ENCODE measurements around the gene MEIS1.

Gene MEIS1

DNA sequence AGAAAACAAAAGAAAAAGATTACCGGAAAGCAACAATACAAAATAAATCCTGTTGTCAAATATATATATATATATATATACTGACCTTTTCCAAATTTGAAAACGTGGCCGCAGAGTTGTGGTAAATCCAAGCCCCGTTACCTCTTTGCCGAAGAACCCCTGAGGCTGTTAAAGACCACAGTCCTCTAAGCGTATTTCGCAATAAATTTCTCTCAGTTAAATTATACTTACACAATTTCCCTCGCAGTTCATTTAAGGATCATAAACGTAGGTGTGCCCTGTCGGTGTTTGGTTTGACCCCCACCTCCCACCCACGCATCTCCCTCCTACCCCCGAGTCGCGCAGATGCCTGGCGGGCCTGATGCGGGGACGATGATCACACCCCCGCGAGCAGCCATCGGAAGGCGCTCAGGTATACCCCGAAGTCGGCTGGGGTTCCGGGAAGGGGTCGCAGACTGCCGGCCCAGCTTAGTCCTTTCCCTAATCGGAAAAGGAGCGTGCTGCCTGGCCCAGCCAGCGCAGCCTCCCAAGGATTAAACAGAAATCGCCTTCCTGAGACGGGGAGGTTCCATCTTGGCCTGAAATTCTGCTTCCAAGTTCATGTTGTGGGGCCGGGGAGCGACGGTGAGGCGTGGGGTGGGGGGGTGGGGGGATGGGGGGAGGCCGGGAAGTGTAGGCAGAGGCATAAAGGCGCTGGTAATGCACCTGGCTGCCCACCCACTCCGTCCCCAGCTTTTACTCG is 2.9 kb upstream of the MEIS1 start:
- DNase-seq (ENCODE audit: low read depth), result no peak

DNA sequence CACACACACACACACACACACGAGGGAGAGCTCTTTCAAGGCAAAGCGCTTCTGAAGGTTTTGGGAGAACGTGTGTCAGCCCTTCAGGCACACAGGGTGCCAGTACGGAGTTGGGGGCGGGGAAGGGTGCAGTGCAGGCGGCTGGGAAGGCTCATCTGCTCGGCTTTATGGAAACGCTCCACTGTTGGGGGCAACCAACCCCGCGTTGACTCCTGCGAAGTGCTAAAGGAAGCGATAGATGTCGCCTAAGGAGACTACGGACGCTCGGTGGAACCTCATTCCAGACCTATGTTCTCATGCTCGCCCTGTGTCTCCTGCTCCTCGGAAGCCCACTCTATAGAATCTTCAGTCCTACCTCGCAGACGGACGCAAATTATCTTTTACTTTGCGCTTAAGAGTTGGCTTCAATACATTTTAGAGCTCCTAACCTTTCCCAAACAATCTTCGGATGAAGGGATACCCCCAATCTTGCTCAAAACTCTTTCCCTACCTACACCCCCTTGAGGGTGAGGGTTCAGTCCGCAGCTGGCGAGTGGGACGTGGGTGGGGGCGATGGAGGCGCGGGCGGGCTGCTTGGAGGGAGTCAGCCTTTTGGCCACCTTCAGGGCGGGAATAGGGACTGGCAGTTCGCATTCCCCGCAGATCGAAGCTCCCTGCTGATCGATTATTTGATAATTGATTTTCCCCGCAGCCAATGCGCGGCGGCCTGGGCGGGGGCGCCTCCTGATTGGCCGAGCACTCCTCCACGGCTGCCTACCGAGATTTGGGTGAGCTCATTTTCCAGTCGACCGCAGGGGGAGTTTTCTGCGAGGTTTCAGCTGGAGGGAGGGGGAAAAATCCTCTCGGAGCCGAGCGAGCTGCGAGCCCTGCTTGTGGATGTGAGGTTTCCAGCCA is 1.9 kb upstream of the MEIS1 start:
- no peak for DNase-seq (ENCODE audit: low read depth)

DNA sequence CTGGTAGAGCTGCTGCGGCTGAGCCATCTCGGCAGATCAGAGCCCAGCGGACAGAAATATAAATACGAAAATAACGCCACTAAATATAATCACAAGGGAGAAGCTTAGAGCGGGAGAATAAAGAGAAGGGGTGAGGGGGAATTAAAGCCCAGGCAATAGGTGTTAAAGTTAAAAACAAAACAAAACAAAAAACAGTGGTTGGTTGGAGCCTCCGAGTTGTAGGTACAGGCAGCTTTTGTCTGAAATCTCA is 1.3 kb upstream of the MEIS1 start:
- DNase-seq (ENCODE audit: low read depth), result no peak

GRCh38 chr2:66433945-66434678 is 813 bp upstream of the MEIS1 start:
- DNase-seq (ENCODE audit: low read depth), result no peak

- no peak for DNase-seq (ENCODE audit: low read depth)
These were observed 587 bp downstream of the MEIS1 start for GRCh38 chr2:66435549-66435875.

GRCh38 chr2:66435963-66436362 is 1.0 kb downstream of the MEIS1 start:
- no peak for DNase-seq (ENCODE audit: low read depth)

DNA sequence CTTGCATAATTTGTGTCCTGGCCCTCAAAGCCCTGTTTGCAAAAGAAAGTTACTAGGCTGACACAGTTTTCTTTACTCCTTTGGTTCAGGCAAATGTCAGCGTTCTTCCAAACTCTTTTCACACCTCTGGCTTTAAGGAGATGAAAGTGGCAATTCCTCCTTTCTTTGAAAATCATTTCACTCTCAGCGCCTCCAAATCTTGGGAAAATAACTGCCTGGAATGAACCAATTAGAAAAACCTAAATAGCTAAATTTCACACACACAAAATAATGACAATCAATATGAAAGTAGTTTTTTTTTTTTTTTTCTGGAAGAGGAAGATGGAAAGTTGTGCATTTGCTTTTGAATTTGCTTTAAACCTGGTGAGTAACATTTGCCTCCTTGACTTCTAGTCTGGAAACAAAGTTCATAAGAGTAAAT is 1.7 kb downstream of the MEIS1 start:
- DNase-seq (ENCODE audit: low read depth), result no peak

GRCh38 chr2:66437109-66437690 is 2.3 kb downstream of the MEIS1 start:
- no peak for DNase-seq (ENCODE audit: low read depth)

DNA sequence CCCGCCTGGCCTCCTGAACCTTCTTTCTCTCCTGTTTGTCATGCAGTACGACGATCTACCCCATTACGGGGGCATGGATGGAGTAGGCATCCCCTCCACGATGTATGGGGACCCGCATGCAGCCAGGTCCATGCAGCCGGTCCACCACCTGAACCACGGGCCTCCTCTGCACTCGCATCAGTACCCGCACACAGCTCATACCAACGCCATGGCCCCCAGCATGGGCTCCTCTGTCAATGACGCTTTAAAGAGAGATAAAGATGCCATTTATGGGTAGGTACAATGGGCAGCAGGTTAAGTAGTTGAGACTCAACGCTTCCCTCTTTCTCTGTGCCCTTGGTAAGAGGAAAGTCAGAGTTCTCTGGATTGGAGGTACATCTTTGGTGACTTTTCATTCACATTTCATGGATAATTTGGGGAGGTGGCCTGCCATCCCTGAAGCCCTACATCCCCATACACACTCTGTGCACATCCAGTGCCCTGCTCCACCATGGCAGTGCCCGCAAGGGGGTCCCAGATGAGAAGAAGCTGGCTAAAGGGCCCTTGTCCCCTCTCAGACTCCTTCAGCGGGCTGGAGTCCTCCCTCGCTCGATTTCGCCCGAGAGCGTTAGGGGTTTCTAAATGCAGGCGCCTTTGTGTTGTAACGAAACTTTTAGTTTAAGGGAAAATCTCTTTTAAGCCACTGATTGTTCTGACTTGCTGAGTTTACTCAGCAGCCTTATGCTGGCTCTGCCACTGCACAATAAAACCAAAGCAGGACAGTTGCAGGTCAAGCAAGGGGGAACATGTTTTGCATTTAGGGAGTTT is 3.0 kb downstream of the MEIS1 start:
- DNase-seq (ENCODE audit: low read depth), result no peak

- no peak for DNase-seq (ENCODE audit: low read depth)
These were observed 3.5 kb downstream of the MEIS1 start for GRCh38 chr2:66438498-66438833.

- DNase-seq (ENCODE audit: low read depth), result no peak
These were observed 4.2 kb downstream of the MEIS1 start for GRCh38 chr2:66438891-66439811.

DNA sequence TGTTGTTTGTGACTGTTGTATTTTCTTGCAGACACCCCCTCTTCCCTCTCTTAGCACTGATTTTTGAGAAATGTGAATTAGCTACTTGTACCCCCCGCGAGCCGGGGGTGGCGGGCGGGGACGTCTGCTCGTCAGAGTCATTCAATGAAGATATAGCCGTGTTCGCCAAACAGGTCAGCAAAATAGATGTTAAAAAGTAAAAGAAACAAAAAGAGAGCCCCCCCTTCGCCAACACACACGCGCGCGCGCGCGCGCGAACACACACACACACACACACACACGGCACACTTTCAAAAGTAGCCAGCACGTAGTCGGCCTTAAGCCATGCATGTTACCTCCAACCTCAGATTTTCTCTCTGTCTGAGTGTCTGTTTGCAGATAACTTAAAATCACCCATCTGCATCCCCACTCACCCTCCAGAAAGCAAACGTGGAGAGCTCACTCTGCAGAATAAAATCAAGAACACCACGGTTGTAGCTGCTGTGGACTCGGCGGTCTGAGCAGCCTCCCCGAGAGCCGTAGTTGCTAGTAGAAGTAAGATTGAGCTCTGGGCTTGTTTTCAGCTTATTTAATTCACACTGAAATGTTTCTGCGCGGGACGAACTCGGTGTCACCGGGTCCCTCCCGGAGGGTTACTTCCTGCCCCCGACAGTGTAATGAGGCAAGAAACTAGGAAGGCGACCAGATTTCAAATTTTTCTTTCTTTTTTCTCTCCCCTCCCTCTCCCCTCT is 5.1 kb downstream of the MEIS1 start:
- no peak for DNase-seq (ENCODE audit: low read depth)

- DNase-seq (ENCODE audit: low read depth), result no peak
These were observed 6.0 kb downstream of the MEIS1 start for GRCh38 chr2:66440708-66441497.

GRCh38 chr2:66441581-66442320 is 6.8 kb downstream of the MEIS1 start:
- no peak for DNase-seq (ENCODE audit: low read depth)

DNA sequence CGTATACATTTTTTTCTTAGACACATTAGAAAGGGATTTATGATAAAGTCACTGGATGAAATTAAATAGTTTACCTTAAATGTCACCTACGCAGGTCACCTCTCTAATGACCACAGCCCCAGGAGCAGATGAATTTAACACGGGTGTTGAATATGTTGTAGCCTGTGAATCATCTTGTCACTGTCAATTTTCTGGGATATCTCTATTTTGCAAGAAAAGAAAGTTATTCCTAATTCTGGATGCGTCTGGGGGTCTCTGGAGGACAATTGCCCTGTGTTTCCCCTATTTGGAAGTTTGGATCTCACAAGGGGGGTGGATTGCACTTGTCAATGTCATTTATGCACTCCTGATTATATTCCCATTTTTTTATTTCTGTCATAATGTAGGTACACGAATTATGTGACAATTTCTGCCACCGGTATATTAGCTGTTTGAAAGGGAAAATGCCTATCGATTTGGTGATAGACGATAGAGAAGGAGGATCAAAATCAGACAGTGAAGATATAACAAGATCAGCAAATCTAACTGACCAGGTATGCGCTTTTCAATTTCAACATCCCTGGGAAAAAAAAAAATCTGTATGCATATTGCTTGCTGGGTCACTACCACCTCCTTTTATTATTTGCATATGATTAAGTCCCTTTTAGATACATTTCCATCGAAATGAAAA is 7.7 kb downstream of the MEIS1 start:
- no peak for DNase-seq (ENCODE audit: low read depth)

DNA sequence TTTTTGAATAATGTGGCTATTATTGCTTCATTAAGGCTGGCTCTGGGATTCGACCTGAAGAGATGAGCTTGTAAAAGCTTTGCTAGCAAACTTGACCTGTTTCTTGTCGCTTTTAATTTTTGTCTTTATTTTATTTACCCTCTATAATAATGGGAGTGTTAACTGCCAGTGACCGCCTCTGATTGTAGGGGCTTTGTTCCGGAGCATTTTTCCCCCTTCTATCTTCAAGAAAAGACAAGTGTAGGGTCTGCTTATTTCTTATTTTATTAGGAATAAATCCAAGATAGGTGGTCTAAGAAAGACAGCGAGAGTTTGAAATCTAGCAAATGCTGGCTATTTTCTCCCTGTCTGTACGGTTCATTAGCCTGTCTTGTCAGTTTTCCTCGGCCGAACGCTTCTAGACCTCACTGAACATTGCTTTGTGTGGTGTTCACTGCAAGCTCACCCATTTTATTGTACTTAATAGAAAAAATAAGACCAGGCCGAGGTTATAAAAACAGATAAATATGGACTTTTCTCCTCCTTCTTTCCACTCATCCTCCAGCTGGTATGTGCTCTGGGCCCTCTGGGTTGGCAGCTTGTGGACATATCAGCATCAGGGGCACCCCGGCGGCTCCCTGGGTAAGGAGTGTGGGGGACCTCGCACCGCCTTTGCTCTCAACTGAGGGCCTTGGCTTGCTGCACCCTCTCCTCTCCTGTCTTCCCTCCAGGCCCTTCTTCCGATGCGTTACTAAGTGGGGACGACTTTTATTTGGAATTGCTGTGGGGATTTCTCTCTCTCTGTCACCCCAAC is 8.5 kb downstream of the MEIS1 start:
- DNase-seq (ENCODE audit: low read depth), result no peak
